Glomerular visceral epithelial cell (primary cell): ENCODE measurements around the gene PYGL.
"Not testable (repeated sequence)": the region's sequence is repeated elsewhere in the genome, so short reads cannot be mapped to it uniquely, and the experiment has no call there.

Experiments
- DNase-seq: peaks from one replicate; pipeline ENCODE4 v3.0.0-alpha.2; 2016; ENCODE audit errors: extremely low spot score

Gene PYGL

DNA sequence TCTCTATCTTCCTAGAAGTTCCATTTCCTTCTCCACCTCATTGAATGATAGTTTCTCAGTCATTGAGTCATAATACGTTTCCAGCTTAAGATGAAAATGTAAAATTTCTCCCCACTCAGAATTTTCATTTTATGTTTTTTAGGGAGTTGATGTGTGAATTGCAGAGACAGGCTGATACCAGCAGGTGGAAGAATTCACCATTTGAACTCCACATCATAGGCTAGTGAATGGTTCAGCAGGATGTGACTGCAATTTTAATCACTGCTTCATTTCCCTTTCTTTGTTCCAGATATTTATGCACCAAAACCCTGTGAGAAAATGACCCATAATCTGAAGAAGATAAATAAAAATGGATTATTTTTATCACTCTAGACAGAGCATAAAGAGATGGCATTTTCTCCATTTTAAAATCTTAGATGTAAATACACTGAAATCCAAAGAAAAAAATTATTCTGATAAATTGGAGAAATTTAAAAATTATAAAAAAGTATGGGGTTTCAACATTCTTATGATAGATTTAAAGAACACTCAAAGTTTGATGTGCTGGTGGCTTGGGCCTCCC is 10.6 kb upstream of the PYGL start:
- DNase-seq, result peak; percentile 62

DNA sequence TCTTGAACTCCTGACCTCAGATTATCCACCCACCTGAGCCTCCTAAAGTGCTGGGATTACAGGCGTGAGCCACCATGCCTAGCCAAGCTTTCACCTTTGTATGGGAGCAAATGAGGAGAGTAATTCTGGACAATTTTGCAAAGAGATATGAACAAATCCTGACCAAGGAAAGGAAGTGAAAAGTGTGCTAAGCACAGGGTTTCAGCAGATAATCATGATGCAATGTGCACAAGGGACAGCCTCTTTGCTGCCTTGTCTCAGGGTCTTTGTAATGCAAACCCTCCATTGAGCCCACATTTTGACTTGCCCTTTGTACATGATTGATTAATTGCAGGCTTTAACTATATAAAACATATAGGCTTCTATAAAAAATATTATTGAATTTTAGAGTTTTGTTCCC is 9.2 kb upstream of the PYGL start:
- DNase-seq, result no peak

DNA sequence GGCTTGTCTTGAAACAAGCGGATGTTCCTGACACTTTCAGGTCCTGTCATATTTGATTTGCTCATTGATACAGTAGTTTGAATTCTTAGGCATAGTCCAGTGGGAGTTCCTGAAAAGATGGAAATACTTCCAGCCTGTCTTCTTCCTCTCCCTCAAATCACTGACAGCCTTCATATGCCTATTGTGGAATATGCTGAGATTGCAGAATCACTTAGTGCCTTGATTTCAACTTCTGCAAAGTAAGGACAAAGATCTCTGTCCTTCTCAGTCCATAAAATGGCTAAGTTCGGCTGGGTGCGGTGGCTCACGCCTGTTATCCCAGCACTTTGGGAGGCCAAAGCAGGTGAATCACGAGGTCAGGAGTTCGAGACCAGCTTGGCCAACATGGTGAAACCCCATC is 6.7 kb upstream of the PYGL start:
- no peak for DNase-seq

DNA sequence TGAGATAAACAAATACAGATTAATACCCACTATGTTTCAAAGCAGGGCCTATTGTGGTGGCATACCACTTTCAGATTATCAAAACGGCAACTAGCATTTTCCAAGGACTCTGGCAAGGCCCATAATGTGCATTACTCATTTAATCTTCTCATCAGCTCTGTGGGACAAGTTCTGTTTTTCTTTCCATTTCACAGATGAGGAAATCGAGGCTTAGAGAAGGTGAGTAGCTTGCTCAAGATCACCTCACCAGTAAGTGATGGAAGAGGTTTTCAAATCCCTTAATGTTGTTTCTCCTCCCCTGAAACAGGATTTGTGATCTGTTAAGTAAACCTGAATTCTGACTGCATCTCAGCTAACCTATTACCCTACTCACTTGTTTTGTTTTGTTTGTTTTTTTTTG is 3.9 kb upstream of the PYGL start:
- DNase-seq, result no peak

DNA sequence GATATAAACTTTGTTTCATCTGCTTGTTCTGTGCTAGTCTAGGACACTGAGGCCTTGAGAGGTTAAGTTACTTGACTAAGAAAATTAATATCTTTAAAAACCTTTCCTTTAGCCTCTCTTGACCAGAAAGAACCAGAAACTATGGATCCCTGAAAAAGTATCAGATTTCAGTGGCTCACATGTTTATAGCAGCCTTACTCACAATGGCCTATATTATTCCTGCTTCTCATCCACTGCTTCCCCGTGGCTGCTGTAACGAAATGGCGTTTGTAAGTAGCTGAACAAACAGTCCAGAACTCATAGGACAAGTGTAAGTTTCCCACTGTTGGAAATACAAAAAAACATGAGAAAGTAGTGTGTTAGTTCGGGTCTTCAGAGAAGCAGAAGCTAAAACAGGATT is 3.2 kb upstream of the PYGL start:
- DNase-seq, result no peak

DNA sequence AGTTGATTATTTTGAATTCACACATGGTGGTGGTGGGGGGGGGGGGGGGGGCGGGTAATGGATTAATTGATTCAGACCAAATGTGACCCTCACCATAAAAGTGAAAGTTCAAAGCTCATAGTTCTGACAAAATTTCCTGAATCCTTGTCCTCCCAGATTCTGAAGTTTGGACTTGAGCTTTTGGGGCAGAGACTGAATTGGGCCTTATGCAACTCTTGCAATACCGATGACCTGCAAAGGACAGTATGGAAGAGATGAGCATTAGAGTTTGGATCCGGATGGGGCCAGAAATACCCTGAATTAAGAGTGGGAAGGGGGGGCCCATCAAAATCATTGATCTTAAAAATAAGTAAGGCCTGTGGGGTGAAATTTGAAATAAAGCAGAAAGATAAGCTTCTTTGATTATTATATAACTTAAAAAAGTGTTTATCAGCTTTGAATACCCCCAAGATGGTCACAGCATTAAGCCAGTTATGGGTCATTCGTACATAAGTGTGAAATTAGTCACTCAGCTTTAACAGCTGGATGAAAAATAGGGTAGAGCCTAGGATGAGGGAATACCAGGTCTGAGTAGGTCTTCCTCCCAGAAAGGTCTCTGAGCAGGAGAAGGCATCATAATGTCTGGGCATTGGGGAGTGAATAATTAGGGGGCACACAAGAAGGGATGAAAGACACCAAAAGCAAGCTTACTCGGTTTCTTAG is 2.1 kb upstream of the PYGL start:
- DNase-seq, result no peak

DNA sequence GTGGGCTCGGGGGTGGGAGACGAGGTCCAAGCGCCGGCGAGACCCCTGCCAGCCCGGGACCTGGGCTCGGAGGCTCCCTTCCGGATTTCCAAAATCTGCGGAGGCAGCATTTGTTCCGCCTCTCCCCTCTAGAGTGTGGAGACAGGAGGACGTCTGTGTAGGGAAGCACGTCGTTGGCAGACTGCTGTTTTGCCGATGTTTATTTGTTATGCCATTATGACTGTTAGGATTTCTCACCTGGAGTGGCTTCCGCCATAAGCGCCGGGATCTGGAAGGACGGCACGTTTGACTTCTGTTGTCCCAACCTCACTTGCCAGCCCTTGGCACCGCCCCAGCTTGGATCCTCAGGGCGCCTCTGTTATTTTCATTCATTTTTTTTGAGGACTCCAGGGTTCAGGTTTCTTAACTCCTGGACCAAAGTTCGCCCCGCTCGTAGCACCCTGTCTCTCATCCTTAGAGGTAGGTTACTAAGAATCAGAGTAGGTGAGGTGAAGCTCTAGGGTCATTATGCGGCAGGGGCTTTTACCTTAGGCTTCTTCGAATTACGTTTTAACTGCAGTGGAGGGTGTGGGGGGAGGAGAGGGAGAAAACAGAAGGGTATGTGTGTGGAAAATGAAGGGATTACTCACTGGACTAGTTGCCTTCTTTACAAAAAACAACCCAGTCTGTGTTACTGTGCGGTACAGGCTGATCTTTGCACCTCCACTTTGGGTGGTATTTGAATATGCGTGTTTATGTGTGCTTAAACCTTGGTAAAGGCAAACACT is 547 bp upstream of the PYGL start:
- peak; percentile 49 for DNase-seq

DNA sequence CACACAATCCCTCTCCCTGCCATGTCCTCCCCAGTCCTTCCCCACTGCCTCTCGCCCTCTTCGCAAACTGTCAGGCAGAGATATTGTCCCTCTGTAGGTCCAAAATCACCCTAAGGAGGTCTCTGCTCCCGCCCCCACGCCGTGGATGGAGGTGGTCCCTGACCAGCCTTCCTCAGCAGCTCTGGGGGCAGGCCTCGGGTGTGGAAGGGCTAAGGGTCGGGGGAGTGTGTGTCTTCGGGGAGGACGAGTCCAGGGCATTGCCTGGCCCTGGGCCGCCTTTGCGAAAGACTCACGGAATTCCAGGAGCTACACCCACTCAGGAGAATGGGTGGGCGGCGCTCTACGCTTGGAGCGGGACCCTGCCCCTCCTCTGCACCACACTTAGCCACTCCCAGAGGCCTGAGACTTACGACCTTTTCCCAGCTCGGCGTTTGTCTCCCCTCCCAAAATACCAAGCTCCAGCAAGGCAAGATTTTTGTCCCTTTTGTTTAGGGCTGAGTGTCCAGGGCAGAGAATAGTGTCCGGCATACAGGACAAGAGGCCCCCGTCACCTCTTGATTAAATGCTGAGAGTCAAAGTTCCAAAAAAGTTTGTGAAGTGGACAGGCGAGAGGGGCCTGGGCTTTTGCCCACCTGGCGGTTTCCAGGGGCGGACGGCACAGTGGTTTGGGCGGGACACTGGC is 881 bp downstream of the PYGL start:
- peak; percentile 68 for DNase-seq

DNA sequence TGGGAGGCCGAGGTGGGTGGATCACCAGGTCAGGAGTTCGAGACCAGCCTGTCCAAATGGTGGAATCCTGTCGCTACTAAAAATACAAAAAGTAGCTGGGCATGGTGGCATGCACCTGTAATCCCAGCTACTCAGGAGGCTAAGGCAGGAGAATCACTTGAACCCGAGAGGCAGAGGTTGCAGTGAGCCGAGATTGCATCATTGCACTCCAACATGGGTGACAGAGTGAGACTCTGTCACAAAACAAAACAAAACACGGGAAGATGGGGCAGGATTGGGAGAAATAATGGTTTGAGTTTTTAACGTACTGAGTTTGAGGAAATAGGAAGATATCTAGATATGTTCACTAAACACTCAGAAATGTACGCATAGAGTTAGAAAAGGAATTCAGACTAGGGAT is 2.6 kb downstream of the PYGL start:
- DNase-seq, result not testable (repeated sequence)

DNA sequence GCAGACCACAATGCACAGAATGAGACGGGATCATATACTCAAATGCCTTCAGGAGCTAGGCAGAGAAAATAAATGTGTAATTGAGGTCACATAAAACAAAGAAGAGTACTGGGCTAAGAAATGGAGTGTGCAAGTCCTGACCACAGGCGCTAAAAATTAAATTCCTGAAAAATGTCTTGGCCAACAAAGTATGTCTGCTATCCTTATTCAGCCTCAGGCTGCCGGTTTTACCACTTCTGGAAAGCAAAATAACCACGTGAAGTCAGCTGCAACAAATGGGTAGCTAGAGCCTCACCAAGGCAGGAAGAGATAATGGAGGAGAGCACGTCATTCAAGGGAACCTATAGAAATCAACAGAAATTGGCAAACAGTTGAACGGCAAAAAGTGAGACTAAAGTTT is 3.1 kb downstream of the PYGL start:
- peak; percentile 55 for DNase-seq

DNA sequence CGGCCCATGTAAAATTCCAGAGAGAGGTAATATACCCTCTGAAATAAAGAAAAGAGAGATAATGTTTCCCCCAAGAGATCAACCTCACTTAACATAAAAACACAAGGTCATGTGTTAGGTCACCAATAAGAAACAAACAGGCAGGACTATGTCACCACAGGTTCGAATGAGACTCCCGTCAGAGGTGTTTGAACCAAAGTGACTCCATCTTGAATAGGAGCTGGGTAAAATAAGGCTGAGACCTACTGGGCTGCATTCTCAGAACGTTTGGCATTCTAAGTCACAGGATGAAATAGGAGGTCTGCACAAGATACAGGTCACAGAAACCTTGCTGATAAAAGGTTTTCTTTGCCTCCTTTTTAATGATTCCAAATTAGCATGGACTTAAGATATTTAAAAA is 6.5 kb downstream of the PYGL start:
- no peak for DNase-seq

DNA sequence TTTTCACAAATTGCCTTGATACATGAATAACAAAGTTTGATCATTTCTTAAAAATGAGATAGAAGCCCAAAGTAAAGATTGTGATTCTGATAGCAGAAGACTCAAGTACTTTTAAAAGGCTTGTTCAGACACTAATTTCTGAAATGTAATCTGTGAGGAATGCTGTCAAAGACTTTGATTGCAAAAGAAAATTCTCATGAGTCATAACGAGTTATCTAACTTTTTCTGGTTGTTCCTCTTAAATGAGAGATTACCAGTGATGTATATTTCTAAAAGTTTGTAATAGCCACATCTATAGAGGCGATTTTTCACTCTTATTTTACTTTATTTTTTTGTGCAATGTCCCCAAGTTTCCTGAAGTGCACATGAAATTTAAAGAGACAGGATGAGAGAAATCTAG is 7.0 kb downstream of the PYGL start:
- no peak for DNase-seq

DNA sequence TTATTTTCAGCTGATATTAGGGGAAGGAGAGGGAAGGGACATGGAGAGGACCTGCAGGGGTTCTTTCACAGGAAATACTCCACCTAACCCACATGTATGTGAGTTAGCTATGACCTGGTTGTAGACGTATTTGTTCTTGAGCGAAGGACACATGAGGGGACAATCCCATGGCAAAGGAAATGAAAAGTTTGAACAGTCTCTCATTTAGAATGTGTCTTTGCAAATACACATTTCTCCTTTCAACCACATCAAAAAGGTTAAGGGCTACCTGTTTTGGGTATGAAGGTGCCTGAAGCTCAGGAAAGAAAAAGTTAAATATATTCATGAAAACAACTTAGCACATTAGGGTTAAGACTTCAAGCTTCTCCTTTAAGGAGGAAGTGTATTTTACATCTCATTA is 7.4 kb downstream of the PYGL start:
- no peak for DNase-seq

DNA sequence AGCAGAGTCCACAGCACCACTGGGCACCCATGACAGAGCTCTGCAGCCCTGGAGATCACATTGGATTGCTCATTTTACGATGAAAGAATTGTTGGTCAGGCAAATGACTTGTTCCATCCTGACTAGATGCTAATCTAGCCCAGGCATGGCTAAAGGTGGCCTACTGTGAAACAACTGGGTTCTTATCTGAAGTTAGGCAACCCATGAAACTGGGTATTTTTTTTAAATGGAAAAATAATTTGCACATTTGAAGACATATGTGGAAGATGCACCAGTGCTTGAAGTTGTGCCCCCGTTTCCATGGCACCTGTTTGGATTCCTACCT is 8.3 kb downstream of the PYGL start:
- DNase-seq, result no peak

DNA sequence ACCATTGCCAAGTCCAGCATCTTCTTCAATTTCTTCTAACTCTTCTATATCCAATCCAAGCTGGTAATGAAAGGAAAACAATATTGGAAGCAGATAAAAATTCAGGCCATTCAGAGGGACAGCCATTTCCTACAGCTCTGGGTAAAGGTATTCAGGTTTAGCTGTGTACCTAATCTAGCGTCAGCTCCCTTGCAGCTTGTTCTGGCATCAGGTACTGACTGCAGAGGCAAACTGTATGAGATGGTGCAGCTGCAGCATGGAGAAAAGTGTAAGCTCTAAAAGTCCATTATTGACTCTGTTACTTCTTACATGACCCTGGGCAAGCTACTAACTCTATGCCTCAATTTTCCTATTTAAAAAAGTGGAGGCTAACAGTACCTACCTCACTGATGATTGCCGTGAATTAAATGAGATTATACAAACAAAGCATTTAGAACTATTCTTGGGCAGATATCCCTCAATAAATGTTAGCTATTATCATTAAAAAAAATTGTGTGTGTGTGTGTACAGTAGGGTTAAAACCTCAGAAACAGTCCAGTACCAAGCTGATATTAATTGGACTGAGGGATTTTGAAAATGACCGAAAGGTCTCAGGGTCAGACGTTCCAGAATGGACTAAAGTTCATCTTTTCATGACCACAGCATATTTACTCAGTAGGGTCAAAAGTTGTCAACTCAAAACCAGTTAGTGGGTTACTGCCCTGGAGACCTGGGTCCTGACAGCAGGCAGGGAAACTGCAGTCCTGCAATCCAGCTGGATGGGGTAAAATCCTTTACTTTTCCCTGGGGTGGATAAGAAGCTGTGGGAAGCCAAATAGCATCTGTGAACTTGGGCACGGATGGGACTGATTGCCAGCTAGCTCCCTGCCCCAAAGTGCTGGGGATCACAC is 8.9 kb downstream of the PYGL start:
- DNase-seq, result no peak

DNA sequence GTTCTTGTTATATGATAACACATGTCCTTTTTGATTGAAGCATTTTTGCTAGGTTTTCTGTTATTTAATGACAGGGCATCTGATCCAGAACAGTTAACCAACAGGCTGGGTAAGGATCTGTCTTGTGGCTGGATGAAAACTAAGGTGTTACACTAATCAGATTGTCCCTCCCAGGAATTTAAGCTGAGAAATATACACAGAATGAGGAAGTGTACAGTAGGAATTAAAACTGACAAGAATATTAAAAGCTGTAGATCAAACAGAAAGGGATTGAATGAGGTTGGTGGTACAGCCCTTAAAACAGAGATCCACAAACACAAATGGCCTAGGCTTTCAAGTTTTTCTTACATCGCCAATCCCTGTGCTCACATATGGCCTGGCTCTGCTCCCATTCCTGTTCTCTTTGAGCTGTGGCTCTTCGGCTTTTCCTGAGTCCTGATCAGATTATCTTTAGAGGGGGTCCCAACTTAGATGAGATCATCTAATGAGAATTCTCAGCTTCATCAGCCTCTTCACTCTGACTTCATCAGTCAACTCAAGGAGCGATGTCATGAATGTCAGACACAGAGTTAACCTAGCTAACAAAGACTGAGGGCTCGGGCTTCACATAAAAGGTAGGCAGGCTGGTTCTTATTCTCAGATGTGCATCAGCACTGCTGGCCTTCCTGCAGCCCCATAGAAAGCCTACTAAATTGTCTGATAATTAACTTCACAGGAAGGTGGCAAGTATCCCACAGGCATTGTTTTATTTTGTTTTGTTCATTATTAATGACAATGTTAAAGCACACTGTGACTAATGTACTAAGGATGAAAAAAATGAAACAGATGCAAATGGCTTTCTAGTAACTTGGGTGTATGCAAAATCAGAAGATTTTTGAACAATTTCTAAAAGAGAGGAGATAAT is 11.4 kb downstream of the PYGL start:
- DNase-seq, result no peak

DNA sequence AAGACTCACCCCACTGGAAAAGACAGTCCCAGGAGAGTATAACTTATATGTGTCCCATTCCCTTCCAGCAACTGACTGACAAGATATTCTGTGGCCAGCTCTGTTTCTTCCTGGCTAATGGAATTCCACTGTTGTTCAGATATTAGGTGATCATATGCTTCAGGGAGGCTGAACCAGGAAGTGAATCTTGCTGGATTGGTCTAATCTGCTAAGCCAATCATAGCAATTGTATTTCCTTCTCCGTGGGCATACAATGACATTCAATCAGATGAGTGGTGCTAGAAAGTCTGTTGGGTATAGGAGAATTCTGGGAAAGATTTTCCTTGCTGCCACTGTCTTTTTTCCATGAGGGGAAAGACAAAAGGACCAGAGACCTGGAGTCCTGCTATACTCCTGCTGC is 12.1 kb downstream of the PYGL start:
- DNase-seq, result no peak

DNA sequence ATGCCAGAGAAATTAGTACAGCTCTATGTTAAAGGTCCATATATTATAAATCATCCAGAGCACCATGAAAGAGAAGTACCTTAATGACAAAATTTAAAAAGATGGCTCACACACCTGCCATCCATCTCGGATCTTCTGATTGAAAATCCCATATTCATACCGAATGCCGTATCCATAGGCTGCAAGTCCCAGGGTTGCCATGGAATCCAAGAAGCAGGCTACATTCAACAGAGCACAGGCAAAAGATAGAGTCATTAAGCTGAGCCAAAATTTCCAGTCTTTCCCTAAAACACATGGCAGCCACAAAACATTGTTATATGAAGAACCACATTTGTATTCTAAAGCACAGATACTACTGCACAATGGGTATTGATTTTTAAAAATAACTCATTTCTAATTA is 12.7 kb downstream of the PYGL start:
- DNase-seq, result no peak

DNA sequence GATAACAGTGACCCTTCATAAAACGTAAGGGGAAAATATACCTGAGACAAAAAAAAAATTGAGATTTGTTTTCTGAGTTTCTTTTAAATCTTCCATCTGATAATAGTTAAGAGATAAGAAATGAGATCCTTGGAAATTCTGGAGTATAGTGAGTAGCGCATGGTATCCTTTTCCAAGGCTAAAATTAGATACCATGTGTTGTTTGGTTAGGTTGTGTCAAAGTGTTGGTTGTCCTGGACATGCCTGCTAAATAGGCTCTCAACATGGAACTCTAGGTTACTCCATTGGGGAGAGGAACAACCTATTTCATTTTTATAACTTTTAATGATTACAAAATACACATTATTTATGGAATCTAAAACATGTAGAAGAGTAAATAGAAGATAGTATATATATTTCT is 14.8 kb downstream of the PYGL start:
- DNase-seq, result no peak

DNA sequence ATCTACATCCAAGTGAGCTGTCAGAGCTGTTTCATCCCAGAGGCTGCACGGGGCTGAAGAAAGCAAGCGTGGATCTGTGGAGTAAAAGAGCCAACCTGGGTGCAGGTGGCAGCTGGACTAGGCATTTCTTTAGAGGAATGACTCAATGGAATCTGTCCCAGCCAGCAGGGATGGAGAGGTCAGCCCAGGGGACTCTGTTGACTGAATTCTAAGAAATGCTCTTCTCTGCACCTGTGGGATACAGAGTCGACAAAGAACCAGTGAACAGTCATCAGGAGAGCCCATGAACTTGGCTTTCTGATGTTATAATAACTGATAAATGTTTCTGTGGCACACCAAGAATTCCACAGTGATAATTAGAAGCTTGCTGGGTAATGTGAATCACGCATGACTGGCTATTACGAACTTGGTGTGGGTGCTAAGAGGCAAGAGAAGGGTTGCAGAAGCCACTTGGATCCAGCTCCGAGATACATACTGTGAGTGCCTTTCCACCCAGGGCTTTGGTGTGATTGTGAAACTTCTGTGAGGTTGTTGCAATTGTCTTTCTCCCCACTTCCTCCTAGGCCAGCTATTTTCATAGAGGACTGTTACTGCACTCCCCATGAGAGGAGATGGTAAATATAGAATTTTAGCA is 16.2 kb downstream of the PYGL start:
- DNase-seq, result peak; percentile 66
